Measurements from ENCODE around the gene PRKAA1. TPM values are rescaled to one million over a fixed set of nuclear protein-coding genes. Genes with fewer than 3 reads are reported as not detected.
"Not testable (repeated sequence)": the region's sequence is repeated elsewhere in the genome, so short reads cannot be mapped to it uniquely, and the experiment has no call there.

Gene PRKAA1
- total RNA-seq, 1 donor from 2014 or later, result 65.6 TPM

GRCh38 chr5:40827188-40827977, 29.2 kb upstream of the PRKAA1 start:
- no peak for FAIRE-seq
- Histone ChIP-seq H3K36me3 (ENCODE audit: insufficient read depth, low read length) (peaks cover 65% of the 10 kb centered on the region), H4K20me1 (ENCODE audit: insufficient read depth, low read length) (peaks cover 74% of the 10 kb centered on the region)

DNA sequence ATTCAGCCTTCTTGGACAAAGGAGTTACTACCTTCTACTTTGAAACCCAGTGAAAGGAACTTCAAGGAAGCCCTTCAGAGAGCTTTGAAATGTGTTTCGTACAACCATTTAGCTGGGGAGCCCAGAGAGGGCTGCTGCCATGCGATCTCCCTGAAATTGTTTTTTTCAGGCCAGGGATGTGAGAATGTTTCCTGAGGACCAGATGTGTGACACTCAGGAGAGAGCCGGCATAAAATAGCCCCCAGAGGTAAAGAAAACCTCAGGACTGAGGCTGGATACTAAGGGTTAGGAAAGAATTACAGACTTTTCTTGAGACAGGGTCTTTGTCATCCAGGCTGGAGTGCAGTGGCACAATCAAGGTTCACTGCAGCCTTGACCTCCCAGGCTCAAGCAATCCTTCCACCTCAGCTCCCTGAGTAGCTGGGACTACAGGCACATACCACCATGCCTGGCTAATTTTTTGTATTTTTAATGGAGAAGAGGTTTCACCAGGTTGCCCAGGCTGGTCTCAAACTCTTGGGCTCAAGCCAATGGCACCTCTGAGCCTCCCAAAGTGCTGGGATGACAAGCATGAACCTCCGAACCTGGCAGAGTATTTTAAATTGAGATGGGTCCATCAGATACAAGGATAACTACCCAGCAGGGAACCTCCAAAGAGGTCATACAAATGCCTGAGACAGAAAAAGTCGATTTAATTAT, 28.5 kb upstream of the PRKAA1 start:
- Histone ChIP-seq H4K20me1 (ENCODE audit: insufficient read depth, low read length) (peaks cover 66% of the 10 kb centered on the region), H3K9ac (ENCODE audit: low read length) (no peak overlapping the region), H3K27ac (ENCODE audit: low read depth, low read length) (no peak overlapping the region), H3K79me2 (ENCODE audit: insufficient read depth, low read length) (peaks cover 25% of the 10 kb centered on the region), H3K27me3 (ENCODE audit: insufficient read depth, low read length) (no peaks in the 10 kb centered on the region), H3K4me1 (ENCODE audit: insufficient read depth, low read length) (peaks cover 5% of the 10 kb centered on the region), H2AFZ (ENCODE audit: low read depth, low read length) (no peak overlapping the region), H3K4me2 (ENCODE audit: low read length) (no peak overlapping the region), H3K4me3 (ENCODE audit: insufficient read depth, low read depth, low read length) (no peak overlapping the region), H3K9me3 (ENCODE audit: insufficient read depth, low read depth, low read length) (no peaks in the 10 kb centered on the region), H3K36me3 (ENCODE audit: insufficient read depth, low read length) (peaks cover 57% of the 10 kb centered on the region)
- Mint-ChIP-seq H3K4me1 (ENCODE audit: low read depth, unreplicated experiment) (peaks cover 28% of the 10 kb centered on the region), H3K9me3 (ENCODE audit: unreplicated experiment) (no peaks in the 10 kb centered on the region), H3K27ac (ENCODE audit: unreplicated experiment) (peak overlapping the region; percentile 34), H3K36me3 (ENCODE audit: low read depth, unreplicated experiment) (peaks cover 25% of the 10 kb centered on the region), H3K4me3 (ENCODE audit: unreplicated experiment) (no peak overlapping the region), H3K27me3 (ENCODE audit: low read depth, unreplicated experiment) (no peaks in the 10 kb centered on the region)
- TF ChIP-seq CTCF (IDR thresholded peaks at IDR 0.05; ENCODE audit: insufficient read depth, low read depth, low read length) (no peak), EZH2 (IDR thresholded peaks at IDR 0.05; ENCODE audit: insufficient read depth, low read length) (no peak)
- FAIRE-seq (no peak), DNase-seq (ENCODE audit: low read depth) (no peak)

More at GRCh38 chr5:40827188-40827977, 29.2 kb upstream of the PRKAA1 start:
- no peak for TF ChIP-seq CTCF (IDR thresholded peaks at IDR 0.05; ENCODE audit: insufficient read depth, low read depth, low read length)
- no peak for TF ChIP-seq EZH2 (IDR thresholded peaks at IDR 0.05; ENCODE audit: insufficient read depth, low read length)
- Histone ChIP-seq H2AFZ (ENCODE audit: low read depth, low read length) (no peak overlapping the region), H3K79me2 (ENCODE audit: insufficient read depth, low read length) (peaks cover 33% of the 10 kb centered on the region), H3K9me3 (ENCODE audit: insufficient read depth, low read depth, low read length) (no peaks in the 10 kb centered on the region), H3K9ac (ENCODE audit: low read length) (no peak overlapping the region), H3K27me3 (ENCODE audit: insufficient read depth, low read length) (no peaks in the 10 kb centered on the region), H3K4me3 (ENCODE audit: insufficient read depth, low read depth, low read length) (no peak overlapping the region), H3K27ac (ENCODE audit: low read depth, low read length) (no peak overlapping the region), H3K4me1 (ENCODE audit: insufficient read depth, low read length) (peaks cover 12% of the 10 kb centered on the region), H3K4me2 (ENCODE audit: low read length) (no peak overlapping the region)
- no peak for DNase-seq (ENCODE audit: low read depth)
- Mint-ChIP-seq H3K9me3 (ENCODE audit: unreplicated experiment) (no peaks in the 10 kb centered on the region), H3K27ac (ENCODE audit: unreplicated experiment) (peak overlapping the region; percentile 34), H3K4me1 (ENCODE audit: low read depth, unreplicated experiment) (peaks cover 35% of the 10 kb centered on the region), H3K4me3 (ENCODE audit: unreplicated experiment) (no peak overlapping the region), H3K27me3 (ENCODE audit: low read depth, unreplicated experiment) (no peaks in the 10 kb centered on the region), H3K36me3 (ENCODE audit: low read depth, unreplicated experiment) (peaks cover 31% of the 10 kb centered on the region)

GRCh38 chr5:40825461-40826043, 27.4 kb upstream of the PRKAA1 start:
- not testable (repeated sequence) for H3K4me2 ChIP-seq (ENCODE audit: low read length); H3K27me3 ChIP-seq (ENCODE audit: insufficient read depth, low read length); DNase-seq (ENCODE audit: low read depth); H3K4me3 ChIP-seq (ENCODE audit: insufficient read depth, low read depth, low read length); H3K4me1 ChIP-seq (ENCODE audit: insufficient read depth, low read length); H3K9ac ChIP-seq (ENCODE audit: low read length); H3K9me3 ChIP-seq (ENCODE audit: insufficient read depth, low read depth, low read length); FAIRE-seq; H3K27me3 Mint-ChIP-seq (ENCODE audit: low read depth, unreplicated experiment); H3K9me3 Mint-ChIP-seq (ENCODE audit: unreplicated experiment); H2AFZ ChIP-seq (ENCODE audit: low read depth, low read length); H3K27ac ChIP-seq (ENCODE audit: low read depth, low read length)
- Mint-ChIP-seq H3K27ac (ENCODE audit: unreplicated experiment) (peak overlapping the region; percentile 58), H3K36me3 (ENCODE audit: low read depth, unreplicated experiment) (peaks cover 25% of the 10 kb centered on the region), H3K4me1 (ENCODE audit: low read depth, unreplicated experiment) (peaks cover 26% of the 10 kb centered on the region), H3K4me3 (ENCODE audit: unreplicated experiment) (peak overlapping the region; percentile 54)
- Histone ChIP-seq H3K36me3 (ENCODE audit: insufficient read depth, low read length) (peaks cover 50% of the 10 kb centered on the region), H3K79me2 (ENCODE audit: insufficient read depth, low read length) (peaks cover 14% of the 10 kb centered on the region), H4K20me1 (ENCODE audit: insufficient read depth, low read length) (peaks cover 55% of the 10 kb centered on the region)

Measured in astrocyte (in vitro differentiated cells and primary cell).